Activated T-helper 2 cell treated with anti-CD3 and anti-CD28 coated beads, Interferon-gamma antibody, Interleukin-2, Interleukin-4, amounts not matched to agents 10 μg/mL and 5 μg/mL and 100 μg/mL, durations not matched to agents 14 hours and 24 hours and 36 hours (primary cell): ENCODE measurements around the gene FSCN2. TPM values are rescaled to one million over a fixed set of nuclear protein-coding genes. Genes with fewer than 3 reads are reported as not detected.
A peak's percentile ranks its signal among the peaks of the same experiment; 100 is the strongest.

ENCODE experiments used
- DNase-seq: peaks from one replicate; pipeline ENCODE4 v3.0.0; 2021; ENCODE audit warnings: low spot score
- H3K27ac Mint-ChIP-seq: one replicate; pipeline ENCODE4 v1.8.0; 2021; ENCODE audit warnings: mixed read lengths
- H3K27me3 Mint-ChIP-seq: one replicate; pipeline ENCODE4 v1.8.0; 2021; ENCODE audit warnings: low read depth, mixed read lengths
- H3K36me3 Mint-ChIP-seq: one replicate; pipeline ENCODE4 v1.8.0; 2021; ENCODE audit warnings: low read depth, mixed read lengths
- H3K4me1 Mint-ChIP-seq: one replicate; pipeline ENCODE4 v1.8.0; 2021; ENCODE audit warnings: low read depth, mixed read lengths
- H3K4me3 Mint-ChIP-seq: one replicate; pipeline ENCODE4 v1.8.0; 2021; ENCODE audit warnings: low read depth, mild to moderate bottlenecking, moderate library complexity, mixed read lengths
- H3K9me3 Mint-ChIP-seq: one replicate; pipeline ENCODE4 v1.8.0; 2021; ENCODE audit warnings: mixed read lengths
- intact Hi-C: fragments of 100-400 bp; cut with micrococcal nuclease; formaldehyde crosslinking; loops from one replicate; pipeline ENCODE4 v1.15.1; 2023
- total RNA-seq: library from RNA; stranded (reverse); gene quantifications from 2 replicates; pipeline ENCODE4 v1.2.3, GENCODE V29; 2022

Gene FSCN2
- total RNA-seq, 1 donor from 2014 or later = 1.1 TPM

DNA sequence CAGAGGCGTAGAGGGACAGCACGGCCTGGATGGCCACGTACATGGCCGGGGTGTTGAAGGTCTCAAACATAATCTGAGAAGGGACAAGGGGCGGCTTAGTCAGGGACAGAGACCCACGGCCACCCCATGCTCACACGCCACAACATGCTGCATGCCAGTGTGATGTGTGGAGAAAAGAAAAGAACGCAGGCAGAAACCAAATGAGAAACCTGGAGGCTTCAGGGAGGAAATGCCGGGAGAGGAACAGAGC, 16.7 kb upstream of the FSCN2 start:
- Mint-ChIP-seq H3K27ac (peak overlapping the region; percentile 75), H3K27me3 (no peaks in the 10 kb centered on the region), H3K9me3 (no peaks in the 10 kb centered on the region), H3K4me3 (peak overlapping the region; percentile 97), H3K36me3 (peaks cover 52% of the 10 kb centered on the region), H3K4me1 (peaks cover 26% of the 10 kb centered on the region)
- intact Hi-C loops = loop anchor here (5.0 kb wide), 1 partner anchor 114 kb away; the partner anchor contains the start of gene BAHCC1
- DNase-seq = no peak

DNA sequence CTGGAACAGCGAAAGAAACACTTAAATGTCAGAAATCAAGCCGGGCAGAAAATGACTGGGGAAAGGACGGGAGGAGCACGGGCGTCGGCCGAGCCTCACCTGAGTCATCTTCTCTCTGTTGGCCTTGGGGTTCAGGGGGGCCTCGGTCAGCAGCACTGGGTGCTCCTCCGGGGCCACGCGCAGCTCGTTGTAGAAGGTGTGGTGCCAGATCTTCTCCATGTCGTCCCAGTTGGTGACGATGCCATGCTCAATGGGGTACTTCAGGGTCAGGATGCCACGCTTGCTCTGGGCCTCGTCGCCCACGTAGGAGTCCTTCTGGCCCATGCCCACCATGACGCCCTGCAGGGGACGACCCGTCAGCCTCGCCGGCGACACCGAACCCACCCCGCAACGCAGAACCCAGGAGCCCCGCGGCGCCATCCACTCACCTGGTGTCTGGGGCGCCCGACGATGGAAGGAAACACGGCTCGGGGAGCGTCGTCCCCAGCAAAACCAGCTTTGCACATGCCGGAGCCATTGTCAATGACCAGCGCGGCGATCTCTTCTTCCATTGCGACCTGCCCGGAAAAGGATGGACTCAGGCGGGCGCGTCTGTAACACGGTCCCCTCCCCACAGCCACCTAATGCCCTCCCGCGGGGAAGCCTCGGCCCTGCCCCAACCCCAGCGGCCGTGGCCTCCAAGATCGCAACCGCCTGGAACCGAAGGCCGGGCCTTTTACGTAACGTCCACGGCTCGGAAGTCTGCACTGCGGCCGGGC, 16.2 kb upstream of the FSCN2 start:
- peaks cover 52% of the 10 kb centered on the region for H3K36me3 Mint-ChIP-seq
- intact Hi-C loops = loop anchor here (2.0 to 5.0 kb wide), 2 partner anchors 115 to 165 kb away; partner anchors contain the start of gene BAHCC1

DNA sequence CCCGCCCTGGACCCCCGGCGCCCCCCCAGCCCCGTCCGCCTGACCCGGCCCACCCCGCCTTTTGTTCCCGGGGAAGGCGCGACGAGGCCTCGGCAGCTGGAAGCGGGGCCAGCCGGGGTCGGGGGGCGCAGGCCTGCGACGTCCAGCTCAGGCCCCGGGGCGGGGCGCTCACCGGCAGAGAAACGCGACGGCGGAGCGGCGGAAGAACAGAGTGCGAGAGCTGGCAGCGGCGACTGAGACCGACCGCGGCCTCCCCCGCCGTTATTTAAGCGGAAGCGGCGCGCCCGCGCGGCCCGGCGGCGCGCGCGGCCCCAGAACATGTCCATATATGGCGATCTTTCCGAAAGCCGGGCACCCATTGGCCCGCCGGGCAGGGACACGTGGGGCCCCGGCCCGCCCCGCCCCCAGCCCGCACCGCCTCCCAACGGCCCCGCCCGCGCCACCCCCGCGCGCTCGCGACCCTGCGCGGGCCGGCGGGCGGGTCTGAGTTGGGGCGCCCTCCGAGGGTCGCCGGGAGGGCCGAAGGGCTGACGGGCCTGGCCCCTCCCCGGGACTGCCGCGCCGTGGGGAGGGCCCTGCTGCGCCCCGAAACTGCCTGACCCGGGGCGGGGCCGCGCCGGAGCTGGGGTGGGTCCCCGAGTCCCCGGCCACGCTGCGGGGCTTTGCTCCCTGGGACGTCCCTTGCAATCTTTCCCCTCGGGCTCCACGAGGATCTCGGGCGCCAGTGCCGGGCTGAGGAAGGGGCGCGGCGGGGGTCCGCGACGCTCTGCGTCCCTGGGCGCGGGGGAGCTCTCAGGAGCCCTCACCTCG, 15.4 kb upstream of the FSCN2 start, which contains the start of gene ACTG1:
Gene ACTG1, minus strand, starts transcription at position 238 of the 810 bp plus-strand sequence. CDS start 445 bp downstream, outside the sequence.
- Mint-ChIP-seq H3K4me1 (peaks cover 25% of the 10 kb centered on the region), H3K4me3 (peak within 1 kb of the TSS; percentile 97), H3K27me3 (no peaks in the 10 kb centered on the region), H3K9me3 (no peaks in the 10 kb centered on the region), H3K27ac (peak within 1 kb of the TSS; percentile 90), H3K36me3 (peaks cover 50% of the 10 kb centered on the region)
- intact Hi-C loops = loop anchor here (2.0 to 5.0 kb wide), 2 partner anchors 115 to 166 kb away; partner anchors contain the start of gene BAHCC1
- DNase-seq = peak; percentile 90

More for the DNA sequence above, 16.2 kb upstream of the FSCN2 start:
- H3K9me3 Mint-ChIP-seq = no peaks in the 10 kb centered on the region
- H3K4me1 Mint-ChIP-seq = peaks cover 27% of the 10 kb centered on the region
- peak; percentile 30 for DNase-seq
- peak overlapping the region; percentile 97 for H3K4me3 Mint-ChIP-seq
- no peaks in the 10 kb centered on the region for H3K27me3 Mint-ChIP-seq
- H3K27ac Mint-ChIP-seq = peak overlapping the region; percentile 75

DNA sequence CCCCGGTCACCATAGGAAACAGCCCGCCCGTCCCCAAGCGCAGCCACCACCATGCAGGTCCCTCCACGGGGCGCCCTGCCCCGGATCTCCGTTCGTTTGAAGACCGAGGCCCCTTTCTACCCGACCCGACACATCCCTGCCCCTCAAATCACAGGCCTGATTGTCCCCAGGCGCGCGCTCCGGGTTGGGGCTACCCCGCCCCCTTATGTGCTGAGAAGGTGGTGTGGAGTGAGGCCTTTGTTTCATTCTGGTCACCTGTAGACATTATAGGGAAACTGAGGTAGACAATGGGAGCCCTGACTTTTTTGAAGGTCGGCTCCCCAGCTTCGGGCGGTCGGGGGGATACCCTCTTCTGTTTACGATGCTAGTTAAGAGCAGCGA, 14.8 kb upstream of the FSCN2 start:
- DNase-seq = peak; percentile 65
- H3K27me3 Mint-ChIP-seq = no peaks in the 10 kb centered on the region
- peaks cover 47% of the 10 kb centered on the region for H3K36me3 Mint-ChIP-seq
- H3K4me1 Mint-ChIP-seq = peaks cover 25% of the 10 kb centered on the region
- intact Hi-C loops = loop anchor here (2.0 to 5.0 kb wide), 2 partner anchors 116 to 167 kb away; partner anchors contain the start of gene BAHCC1
- no peaks in the 10 kb centered on the region for H3K9me3 Mint-ChIP-seq
- H3K27ac Mint-ChIP-seq = peak overlapping the region; percentile 90
- peak overlapping the region; percentile 86 for H3K4me3 Mint-ChIP-seq

DNA sequence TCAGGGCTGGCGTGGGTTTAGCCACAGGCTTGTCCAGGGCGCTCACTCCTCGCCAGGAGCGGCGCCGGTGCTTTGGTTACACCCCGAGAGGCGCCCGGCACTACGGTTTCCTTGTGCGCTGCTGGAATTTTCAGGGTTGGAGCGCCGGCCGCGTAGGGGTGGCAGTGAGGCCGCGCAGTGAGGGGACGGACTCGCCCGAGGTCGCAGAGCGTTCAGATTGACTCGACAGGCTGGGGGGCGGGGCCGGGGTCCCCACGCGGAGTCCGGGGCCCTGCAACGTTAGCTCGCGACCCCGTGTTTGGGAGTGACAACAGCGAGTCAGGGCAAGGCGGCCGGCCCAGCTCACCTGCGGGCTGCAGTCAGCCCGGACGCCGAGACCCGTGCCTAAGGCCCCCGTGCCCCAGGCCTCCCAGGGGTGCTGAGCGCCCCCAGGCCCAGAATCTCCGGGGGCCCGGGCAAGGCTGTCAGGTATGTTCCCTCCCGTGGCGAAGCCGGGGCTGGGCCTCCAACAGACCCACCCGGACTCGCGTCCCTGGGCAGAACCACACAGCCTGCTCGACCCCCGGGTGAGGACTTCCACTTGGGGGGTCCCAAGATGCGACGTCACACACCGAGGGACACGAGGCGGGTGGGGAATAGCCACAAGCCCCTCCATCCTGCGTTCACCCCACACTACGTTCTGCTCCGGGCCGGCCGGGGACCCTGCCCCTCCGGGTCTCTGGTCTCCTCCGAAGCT, 14.3 kb upstream of the FSCN2 start:
- Mint-ChIP-seq H3K27me3 (no peaks in the 10 kb centered on the region), H3K4me1 (peaks cover 23% of the 10 kb centered on the region), H3K4me3 (peak overlapping the region; percentile 86), H3K36me3 (peaks cover 42% of the 10 kb centered on the region), H3K27ac (peak overlapping the region; percentile 90), H3K9me3 (no peaks in the 10 kb centered on the region)
- peak; percentile 42 for DNase-seq
- intact Hi-C loops = loop anchor here (2.0 to 5.0 kb wide), 2 partner anchors 117 to 167 kb away; partner anchors contain the start of gene BAHCC1

DNA sequence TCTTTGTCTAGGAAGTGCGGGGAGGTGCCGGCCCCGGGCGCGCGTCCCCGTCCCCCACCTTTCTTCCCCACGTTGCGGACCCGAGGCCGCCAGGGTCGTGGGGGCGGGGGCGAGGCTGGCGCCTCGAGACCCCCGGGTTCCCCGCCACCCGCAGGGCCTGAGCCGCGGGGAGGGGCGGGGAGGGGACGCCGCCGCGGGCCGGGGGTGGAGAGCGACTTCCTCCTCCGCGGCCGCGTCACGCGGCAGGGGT, 13.8 kb upstream of the FSCN2 start:
- DNase-seq = no peak
- Mint-ChIP-seq H3K36me3 (peaks cover 37% of the 10 kb centered on the region), H3K27ac (peak overlapping the region; percentile 17), H3K4me1 (peaks cover 18% of the 10 kb centered on the region), H3K4me3 (peak overlapping the region; percentile 86), H3K27me3 (no peaks in the 10 kb centered on the region), H3K9me3 (no peaks in the 10 kb centered on the region)
- intact Hi-C loops = loop anchor here (5.0 kb wide), 1 partner anchor 117 kb away; the partner anchor contains the start of gene BAHCC1

DNA sequence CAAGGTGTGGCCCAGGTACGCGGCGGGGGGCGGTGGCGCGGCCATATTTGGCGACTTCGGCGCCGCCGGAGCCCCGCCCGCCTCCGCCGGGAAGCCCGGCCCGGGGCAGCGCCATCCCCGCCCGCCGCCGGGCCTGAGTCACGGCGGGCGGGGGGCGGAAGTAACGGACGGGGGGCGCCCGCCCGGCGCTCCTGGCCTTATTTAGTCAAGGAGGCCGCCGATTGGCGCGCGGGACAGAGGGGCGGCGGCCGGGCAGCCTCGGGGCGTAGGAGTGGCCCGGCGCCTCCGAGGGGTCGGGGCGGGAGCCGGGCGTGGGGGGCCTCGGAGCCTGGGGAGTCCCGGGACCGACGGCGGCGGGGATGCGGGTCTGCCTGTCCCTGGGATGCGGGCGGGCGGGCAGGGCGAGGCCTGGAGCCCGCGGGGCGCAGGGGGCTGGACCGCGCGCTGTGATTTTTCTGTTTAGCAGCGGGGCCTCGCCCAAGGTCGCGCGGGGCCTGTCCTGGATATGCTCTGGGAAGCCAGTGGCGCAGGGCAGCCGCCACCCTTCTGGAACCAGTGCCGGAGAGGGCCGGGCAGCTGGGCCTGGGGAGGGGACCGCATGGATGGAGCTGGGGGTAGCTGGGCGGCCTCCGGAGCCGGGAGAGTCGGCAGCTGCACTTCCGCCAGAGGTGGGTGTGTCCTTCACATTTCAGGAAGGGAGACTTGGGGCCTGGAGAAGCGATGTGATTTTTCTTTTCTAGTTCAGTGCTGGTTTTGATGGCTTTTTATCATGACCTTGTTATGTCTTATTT, 13.2 kb upstream of the FSCN2 start:
- no peaks in the 10 kb centered on the region for H3K27me3 Mint-ChIP-seq
- peaks cover 13% of the 10 kb centered on the region for H3K4me1 Mint-ChIP-seq
- no peaks in the 10 kb centered on the region for H3K9me3 Mint-ChIP-seq
- H3K27ac Mint-ChIP-seq = peak overlapping the region; percentile 88
- DNase-seq = peak; percentile 64
- H3K4me3 Mint-ChIP-seq = peak overlapping the region; percentile 91
- H3K36me3 Mint-ChIP-seq = peaks cover 32% of the 10 kb centered on the region
- intact Hi-C loops = loop anchor here (1.0 to 5.0 kb wide), 3 partner anchors 37 to 118 kb away; partner anchors contain the start of genes BAHCC1 and FAAP100

DNA sequence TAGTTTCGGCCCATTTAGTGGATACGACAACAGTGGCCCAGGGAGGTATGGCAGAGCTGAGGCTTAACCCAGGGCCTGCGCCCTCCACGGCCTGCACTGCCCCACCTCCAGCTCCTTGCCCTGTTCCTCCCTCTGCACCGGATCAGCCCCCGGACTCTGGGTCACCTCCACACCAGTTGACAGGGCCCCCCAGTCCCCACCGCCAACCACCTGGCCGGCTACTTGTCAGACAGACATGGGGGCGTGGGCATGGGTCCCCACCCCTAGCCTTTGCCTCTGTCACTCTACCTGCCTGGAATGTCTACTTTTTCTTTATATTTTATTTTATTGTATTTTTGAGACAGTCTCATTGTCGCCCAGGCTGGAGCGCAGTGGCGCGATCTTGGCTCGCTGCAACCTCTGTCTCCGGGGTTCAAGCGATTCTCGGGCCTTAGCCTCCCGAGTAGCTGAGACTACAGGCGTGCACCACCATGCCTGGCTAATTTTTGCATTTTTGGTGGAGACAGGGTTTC, 12.6 kb upstream of the FSCN2 start:
- H3K4me3 Mint-ChIP-seq = peak overlapping the region; percentile 91
- intact Hi-C loops = loop anchor here (1.0 to 5.0 kb wide), 2 partner anchors 37 to 87 kb away; partner anchors contain the start of gene FAAP100
- H3K27ac Mint-ChIP-seq = peak overlapping the region; percentile 88
- no peaks in the 10 kb centered on the region for H3K27me3 Mint-ChIP-seq
- H3K4me1 Mint-ChIP-seq = peaks cover 10% of the 10 kb centered on the region
- H3K36me3 Mint-ChIP-seq = peaks cover 25% of the 10 kb centered on the region
- H3K9me3 Mint-ChIP-seq = no peaks in the 10 kb centered on the region
- DNase-seq = no peak

DNA sequence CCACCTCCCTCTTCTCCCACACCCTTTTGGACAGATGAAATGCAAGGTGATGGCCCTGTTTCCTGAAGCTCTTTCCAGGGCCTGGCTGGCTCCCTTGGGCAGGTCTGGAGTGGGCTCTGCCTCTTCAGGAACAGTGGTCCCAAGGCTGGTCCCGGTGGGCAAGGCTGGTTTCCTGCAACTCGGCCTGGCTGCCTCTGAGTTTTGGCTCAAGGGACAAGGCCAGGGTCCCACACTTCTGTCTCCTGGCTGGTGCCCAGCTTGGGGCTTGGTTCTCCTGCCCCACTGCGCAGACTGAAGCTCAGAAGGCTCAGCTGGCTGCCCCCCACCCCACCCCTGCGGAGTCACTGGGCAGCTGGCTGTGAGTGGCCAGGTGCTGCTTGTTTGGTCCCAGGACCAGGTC, 11.7 kb upstream of the FSCN2 start:
- no peak for DNase-seq
- Mint-ChIP-seq H3K27me3 (no peaks in the 10 kb centered on the region), H3K36me3 (peaks cover 17% of the 10 kb centered on the region), H3K9me3 (no peaks in the 10 kb centered on the region), H3K27ac (no peak overlapping the region), H3K4me1 (peaks cover 10% of the 10 kb centered on the region), H3K4me3 (peak overlapping the region; percentile 65)
- intact Hi-C loops = loop anchor here (5.0 kb wide), 1 partner anchor 86 kb away; no protein-coding TSS in a partner anchor

DNA sequence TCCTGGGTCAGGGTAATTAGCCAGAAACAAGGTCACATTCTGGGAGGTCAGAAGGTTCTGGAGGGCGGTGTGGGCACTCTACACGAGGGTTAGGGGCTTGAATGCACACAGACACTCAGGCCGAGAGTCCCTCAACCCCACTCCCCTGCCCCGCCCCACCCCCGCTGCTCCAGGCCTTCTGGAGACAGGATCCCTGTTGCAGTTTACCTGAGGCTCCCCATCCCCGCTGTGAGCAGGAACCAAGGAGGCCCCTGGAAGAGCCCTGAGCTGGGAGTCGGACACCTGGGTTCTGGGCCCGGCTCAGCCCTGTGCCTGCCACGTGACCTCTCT, 11.2 kb upstream of the FSCN2 start:
- H3K36me3 Mint-ChIP-seq = peaks cover 11% of the 10 kb centered on the region
- DNase-seq = no peak
- H3K27me3 Mint-ChIP-seq = no peaks in the 10 kb centered on the region
- H3K4me1 Mint-ChIP-seq = peaks cover 13% of the 10 kb centered on the region
- no peak overlapping the region for H3K27ac Mint-ChIP-seq
- no peaks in the 10 kb centered on the region for H3K9me3 Mint-ChIP-seq
- no peak overlapping the region for H3K4me3 Mint-ChIP-seq
- intact Hi-C loops = loop anchor here (5.0 kb wide), 1 partner anchor 85 kb away; no protein-coding TSS in a partner anchor

DNA sequence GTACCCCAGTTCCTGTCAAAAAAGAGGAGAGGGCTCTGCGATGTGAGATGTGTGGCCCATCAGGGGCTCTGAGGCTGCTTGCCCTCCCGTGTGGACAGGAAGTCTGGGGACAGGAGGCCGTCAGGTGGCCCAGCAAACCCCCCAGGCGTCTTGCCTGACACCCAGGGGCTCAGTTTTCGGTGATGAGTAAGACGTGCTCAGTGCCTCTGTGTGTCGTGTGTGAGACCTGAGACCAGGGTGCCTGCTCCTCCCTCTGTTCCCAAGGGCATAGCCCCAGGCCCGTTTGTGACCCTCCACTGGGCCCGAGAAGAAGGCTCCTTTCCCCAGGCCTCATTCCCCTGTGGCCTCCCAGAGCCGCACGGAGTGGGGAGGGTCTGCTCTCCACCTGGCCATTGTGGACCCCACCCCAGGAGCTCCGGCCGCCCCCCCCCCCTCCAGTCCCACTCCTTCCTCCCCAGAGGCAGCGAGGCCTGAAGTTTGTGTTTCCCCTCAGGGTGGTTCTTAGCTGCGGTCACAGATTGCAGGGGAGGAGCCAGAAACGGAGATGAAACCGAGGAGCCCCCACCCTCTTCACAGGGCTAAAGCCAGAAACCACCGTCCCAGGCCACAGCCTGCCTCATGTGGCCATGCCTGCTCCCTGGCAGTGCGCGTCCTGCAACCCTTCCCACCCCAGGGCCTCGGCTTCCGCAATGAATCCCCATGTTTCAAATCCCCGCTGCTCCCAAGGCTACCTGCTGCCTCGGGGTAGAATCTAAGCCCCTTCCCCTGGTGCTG, 10.7 kb upstream of the FSCN2 start:
- peaks cover 7% of the 10 kb centered on the region for H3K36me3 Mint-ChIP-seq
- H3K4me3 Mint-ChIP-seq = peak overlapping the region; percentile 31
- H3K27ac Mint-ChIP-seq = no peak overlapping the region
- peaks cover 16% of the 10 kb centered on the region for H3K4me1 Mint-ChIP-seq
- no peak for DNase-seq
- intact Hi-C loops = loop anchor here (5.0 kb wide), 1 partner anchor 85 kb away; no protein-coding TSS in a partner anchor
- no peaks in the 10 kb centered on the region for H3K9me3 Mint-ChIP-seq
- H3K27me3 Mint-ChIP-seq = peaks cover 3% of the 10 kb centered on the region
